Effector CD4-positive, alpha-beta T cell (primary cell): ENCODE results near the gene MBLAC2.

Experiments
- DNase-seq: peaks from one replicate; pipeline ENCODE4 v3.0.0-alpha.2; 2020
- total RNA-seq: gene quantifications from one replicate; lab custom pipeline; 2026; lab: John Stamatoyannopoulos, UW

MBLAC2 gene
- 12.8 reads per million, percentile 37 among the genes with 10 or more reads in this experiment for total RNA-seq

GRCh38 chr5:90474235-90475107 lies at the start of gene MBLAC2, which contains the start of gene POLR3G:
Gene MBLAC2, minus strand, starts transcription at chr5:90474771. Its CDS starts 479 bp downstream, at chr5:90474292.
Gene POLR3G, plus strand, starts transcription at chr5:90474864. Its CDS starts 10,704 bp downstream, at chr5:90485568.
- peak; percentile 88 for DNase-seq

- DNase-seq: no peak
Observed at GRCh38 chr5:90519081-90519480, 44.5 kb upstream of the MBLAC2 start.

- DNase-seq: no peak
Observed at GRCh38 chr5:90518661-90519060, 44.1 kb upstream of the MBLAC2 start.

GRCh38 chr5:90514520-90514919 lies 39.9 kb upstream of the MBLAC2 start:
- no peak for DNase-seq

GRCh38 chr5:90510438-90510837 lies 35.9 kb upstream of the MBLAC2 start:
- DNase-seq: no peak

- no peak for DNase-seq
Observed at GRCh38 chr5:90506221-90506620, 31.6 kb upstream of the MBLAC2 start.

- no peak for DNase-seq
Observed at GRCh38 chr5:90504743-90505142, 30.2 kb upstream of the MBLAC2 start.

- DNase-seq: no peak
Observed at GRCh38 chr5:90503596-90503995, 29.0 kb upstream of the MBLAC2 start.

GRCh38 chr5:90495146-90495545 lies 20.6 kb upstream of the MBLAC2 start:
- DNase-seq: no peak

- DNase-seq: no peak
Observed at GRCh38 chr5:90494043-90494442, 19.5 kb upstream of the MBLAC2 start.

- DNase-seq: no peak
Observed at GRCh38 chr5:90488791-90489190, 14.2 kb upstream of the MBLAC2 start.

- DNase-seq: no peak
Observed at GRCh38 chr5:90484540-90484939, 10.0 kb upstream of the MBLAC2 start.

GRCh38 chr5:90483206-90483605 lies 8.6 kb upstream of the MBLAC2 start:
- no peak for DNase-seq

- no peak for DNase-seq
Observed at GRCh38 chr5:90480699-90481098, 6.1 kb upstream of the MBLAC2 start.

GRCh38 chr5:90479611-90480385 lies 5.2 kb upstream of the MBLAC2 start:
- no peak for DNase-seq

- no peak for DNase-seq
Observed at GRCh38 chr5:90477621-90478215, 3.1 kb upstream of the MBLAC2 start.

- DNase-seq: no peak
Observed at GRCh38 chr5:90477073-90477472, 2.5 kb upstream of the MBLAC2 start.

- no peak for DNase-seq
Observed at GRCh38 chr5:90476391-90476790, 1.8 kb upstream of the MBLAC2 start.

- no peak for DNase-seq
Observed at GRCh38 chr5:90475436-90475980, 937 bp upstream of the MBLAC2 start.

GRCh38 chr5:90473396-90474234 lies 956 bp downstream of the MBLAC2 start:
- no peak for DNase-seq

- no peak for DNase-seq
Observed at GRCh38 chr5:90472783-90473395, 1.7 kb downstream of the MBLAC2 start.

GRCh38 chr5:90461288-90461687 lies 13.3 kb downstream of the MBLAC2 start:
- DNase-seq: no peak
